HG02763 (cell line): ENCODE measurements around the gene GLP1R.

ENCODE experiments used
- ATAC-seq: cut with Tn5 transposase; IDR thresholded peaks from one replicate; pipeline ENCODE4 v1.9.1; 2021; ENCODE audit warnings: mild to moderate bottlenecking, moderate library complexity; ENCODE audit not compliant: unreplicated experiment

Gene GLP1R

GRCh38 chr6:39043776-39044175 is 4.8 kb upstream of the GLP1R start:
- ATAC-seq = no peak

GRCh38 chr6:39044181-39044580 is 4.4 kb upstream of the GLP1R start:
- ATAC-seq = no peak

- ATAC-seq = no peak
These were observed 900 bp upstream of the GLP1R start for GRCh38 chr6:39047434-39048327.

DNA sequence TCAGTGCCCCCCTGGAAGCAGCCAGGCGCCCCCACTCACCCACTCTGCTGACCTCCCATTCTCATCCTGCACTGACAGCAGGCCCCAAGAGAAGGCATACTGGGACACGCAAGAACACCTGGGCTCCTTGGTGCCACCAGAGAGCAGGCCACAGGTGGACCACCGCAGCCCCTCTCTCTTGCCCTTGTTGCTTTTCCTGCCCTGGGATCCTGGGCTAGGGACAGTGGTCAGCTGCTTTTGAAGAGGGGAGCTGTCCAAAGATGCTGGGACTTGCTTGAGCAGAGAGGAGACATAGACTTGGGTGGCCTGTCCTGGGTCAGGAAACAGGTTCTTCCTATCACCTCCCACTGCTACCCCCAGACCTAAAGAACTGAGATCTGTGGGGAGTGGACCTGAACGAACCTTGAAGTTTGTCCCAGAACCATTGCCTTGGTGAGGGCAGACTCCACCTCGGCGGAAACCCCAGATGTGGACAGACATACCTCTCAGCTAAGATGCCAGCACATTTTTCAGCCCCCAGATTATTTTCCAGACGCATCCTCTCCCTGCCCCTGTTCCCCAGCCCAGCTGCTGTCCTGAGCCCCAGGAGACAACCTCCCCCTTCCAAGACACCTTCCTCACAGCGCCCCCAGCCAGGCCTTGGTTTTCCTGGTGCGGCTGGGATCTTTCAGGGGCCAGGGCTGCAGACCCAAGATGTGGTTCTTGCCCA is 1.1 kb downstream of the GLP1R start:
- no peak for ATAC-seq

DNA sequence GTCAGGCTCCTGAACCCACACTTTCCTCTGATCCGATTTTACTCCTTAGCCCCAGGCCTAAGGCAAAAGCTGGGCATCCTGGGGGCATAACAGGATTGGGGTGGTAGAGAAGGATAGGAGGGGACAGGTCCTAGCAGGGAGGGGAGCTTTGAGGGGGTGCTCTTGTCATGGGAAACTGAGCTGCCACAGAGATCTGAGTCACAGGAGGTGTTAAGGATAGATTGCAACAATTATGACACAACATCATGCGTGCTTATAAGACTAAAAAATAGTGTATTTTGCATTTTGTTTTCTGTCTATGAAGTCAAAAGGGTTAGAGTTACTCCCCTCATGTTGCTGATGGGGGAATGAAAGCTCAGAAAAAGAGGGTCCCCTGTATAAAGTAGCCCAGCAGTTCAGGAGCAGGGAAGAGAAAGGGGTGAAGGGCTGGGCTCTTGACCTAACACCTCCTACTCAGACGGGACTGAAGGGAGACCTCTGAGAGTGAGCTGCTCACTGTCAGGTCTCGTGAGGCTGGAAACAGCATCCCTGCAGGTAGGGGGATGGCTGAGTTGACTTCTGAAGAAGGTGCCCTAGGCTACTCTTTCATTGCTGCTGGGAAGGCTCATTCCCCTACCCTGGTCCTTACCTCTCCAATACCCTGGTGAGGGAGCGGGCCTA is 2.0 kb downstream of the GLP1R start:
- ATAC-seq = no peak

GRCh38 chr6:39051399-39052122 is 3.0 kb downstream of the GLP1R start:
- ATAC-seq = no peak

GRCh38 chr6:39053016-39053624 is 4.5 kb downstream of the GLP1R start:
- ATAC-seq = no peak

DNA sequence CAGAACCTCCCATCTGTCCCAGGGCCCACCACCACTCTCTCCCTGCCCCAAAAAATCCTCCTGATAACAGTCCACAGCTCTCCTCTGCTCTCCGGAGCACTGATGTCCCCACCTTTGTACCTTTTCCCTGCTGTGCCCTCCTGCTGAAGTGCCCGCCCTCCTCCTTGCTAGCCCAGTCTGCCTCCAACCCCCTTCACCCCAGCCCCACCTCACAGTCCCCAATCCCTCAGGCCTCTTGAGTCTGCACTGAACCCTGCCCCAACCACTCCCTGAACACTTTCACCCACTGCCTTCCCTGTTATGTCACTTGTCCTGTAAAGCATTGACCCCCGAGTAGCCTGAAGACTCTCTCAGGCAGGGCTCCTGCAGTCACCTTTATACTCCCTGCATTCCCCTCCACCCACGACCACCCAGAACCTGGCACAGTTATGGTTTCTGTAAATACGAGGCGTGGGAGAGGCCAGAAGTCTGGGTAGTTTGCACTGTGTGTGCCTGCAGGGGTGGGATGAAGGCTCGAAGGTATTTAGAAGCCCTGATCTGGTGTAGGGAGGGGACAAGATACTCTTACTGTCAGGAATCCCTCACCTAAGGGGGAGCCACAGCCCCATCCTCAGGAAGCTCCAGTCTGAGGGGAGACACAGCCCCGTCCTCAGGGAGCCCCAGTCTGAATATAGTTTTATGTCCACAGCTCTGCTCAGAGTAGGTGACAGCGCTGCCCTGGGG is 5.4 kb downstream of the GLP1R start:
- no peak for ATAC-seq

GRCh38 chr6:39054577-39055142 is 6.1 kb downstream of the GLP1R start:
- ATAC-seq = no peak

DNA sequence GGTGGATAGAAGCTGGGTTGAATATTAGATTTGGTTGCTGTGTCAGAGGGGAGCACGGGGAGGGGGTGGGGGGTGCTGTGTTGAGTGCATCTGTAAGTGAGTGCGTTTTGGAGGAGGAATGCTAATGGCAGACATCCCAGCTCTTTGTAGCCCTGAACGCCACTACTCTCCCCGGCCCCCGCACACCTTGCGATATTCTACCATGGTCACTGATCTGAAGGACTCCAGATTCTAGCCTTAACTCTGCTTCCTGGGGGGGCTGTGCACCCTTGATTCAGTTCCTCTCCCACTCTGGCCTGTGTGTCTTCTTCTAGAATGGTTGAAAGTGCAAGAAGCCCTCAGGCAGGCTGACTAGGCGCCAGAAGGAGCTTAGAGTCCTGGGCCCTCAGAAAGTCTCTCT is 7.1 kb downstream of the GLP1R start:
- ATAC-seq = no peak

- ATAC-seq = no peak
These were observed 7.6 kb downstream of the GLP1R start for GRCh38 chr6:39056191-39056590.

DNA sequence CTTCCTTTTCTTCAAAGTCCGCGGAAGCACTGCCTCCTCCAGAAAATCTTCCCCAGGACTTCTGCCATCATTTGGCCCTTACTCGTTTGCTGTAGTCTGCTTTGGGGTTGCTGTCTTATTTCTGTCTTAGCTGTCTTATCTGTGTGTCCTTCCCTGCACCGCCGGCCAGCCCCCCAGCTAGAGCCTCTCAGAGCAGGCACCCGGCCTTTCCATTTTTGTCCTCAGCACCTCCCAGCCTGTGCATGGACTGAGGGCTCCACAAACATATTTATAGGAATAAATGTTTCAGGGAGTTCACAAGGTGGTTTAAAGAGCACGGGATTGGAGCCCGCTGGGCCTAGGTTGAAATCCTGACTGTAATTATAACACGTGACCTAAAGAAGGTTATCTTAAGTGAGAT is 8.1 kb downstream of the GLP1R start:
- ATAC-seq = no peak

- ATAC-seq = no peak
These were observed 8.9 kb downstream of the GLP1R start for GRCh38 chr6:39057251-39058155.

DNA sequence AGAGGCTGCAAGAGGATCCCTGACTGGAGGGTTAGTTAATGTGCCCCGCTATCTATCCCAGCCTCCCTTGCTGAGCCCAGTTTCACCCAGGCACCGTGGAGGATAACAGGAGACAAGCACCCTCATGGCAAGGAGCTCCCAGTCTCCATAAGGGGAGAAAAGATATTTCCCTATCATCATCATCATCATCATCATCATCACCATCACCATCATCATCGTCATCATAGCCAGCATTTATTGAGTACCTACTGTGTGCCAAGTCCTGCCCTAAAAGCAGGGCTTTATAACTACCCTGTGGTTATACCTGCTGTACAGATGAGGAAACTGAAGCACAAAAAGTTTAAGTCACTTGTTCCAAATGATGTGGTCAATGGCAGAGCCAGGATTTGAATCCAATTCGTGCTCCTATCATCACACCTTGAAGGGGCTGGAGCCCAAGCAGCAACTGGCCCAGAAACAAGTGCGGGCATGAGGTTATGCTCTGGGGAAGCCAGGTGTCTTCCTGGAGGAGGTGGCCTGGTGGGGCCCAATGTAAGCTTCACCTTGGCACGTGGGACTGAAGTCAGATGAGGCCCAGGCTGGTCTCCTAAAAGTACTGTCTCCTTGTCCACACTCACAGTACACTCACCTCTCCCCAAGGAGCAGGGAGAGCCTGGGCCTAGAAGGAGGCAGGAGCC is 10.0 kb downstream of the GLP1R start:
- no peak for ATAC-seq

DNA sequence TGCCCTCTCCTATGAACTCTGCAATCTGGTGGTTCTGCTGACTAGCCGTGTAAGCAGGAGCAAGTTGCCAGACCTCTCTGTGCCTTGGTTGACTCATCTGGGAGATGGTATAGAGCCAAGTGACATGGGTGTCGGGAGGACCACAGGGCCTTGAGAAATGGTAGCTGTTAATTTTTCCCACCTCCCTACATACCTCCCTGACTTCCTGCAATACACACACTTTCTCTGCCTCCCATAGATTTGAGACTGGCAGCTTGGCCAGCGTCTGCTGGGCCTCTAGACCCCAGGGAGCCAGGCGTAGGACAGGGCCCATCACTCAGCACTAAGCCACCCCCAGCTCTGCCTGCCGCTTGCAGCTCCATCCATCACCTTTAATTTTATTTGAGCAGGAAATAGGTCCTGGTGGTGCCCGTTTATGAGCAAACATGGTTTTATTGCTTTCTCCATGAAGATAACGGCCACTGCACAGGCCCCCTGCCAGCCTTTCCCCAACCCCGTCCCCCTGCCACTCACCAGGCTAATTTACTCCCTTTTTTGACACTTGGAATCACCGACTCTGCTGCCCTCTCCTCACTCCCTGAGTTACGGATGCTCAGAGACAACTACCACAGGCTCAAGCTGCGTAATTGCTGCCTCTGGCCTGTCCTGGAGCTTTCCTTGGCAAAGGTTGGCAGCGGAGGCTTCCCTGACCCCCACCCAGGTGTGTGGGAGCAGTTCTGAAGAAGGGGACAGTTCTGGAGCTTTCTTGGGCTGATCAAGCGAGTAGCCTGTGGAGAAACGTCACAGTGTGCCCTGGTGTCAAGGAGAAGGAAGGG is 11.1 kb downstream of the GLP1R start:
- no peak for ATAC-seq

- no peak for ATAC-seq
These were observed 12.0 kb downstream of the GLP1R start for GRCh38 chr6:39060467-39061160.

GRCh38 chr6:39061182-39061581 is 12.6 kb downstream of the GLP1R start:
- no peak for ATAC-seq
